ENCODE results near the gene ASIC4.

Gene ASIC4

DNA sequence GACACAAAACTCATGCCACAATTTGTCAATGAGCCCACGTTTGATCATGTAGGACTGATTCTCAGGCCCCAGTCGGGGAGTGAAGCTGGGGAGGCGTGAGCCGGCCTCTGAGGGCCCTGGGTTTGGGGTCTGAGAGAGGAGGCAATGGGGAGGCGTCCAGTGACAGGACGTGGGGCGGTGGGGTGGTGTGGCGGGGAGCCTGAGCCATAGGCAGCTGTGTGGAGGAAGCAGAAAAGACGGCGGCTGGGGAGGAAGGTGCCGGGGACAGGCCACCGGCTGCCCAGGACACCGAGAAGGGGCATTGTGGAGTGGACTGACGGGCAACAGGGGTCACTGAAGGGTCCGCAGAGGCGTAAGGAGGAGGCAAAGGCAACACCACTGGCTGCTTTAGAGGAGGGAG is 22.1 kb downstream of the ASIC4 start:
- no peak for DNase-seq (ENCODE audit: low spot score)

DNA sequence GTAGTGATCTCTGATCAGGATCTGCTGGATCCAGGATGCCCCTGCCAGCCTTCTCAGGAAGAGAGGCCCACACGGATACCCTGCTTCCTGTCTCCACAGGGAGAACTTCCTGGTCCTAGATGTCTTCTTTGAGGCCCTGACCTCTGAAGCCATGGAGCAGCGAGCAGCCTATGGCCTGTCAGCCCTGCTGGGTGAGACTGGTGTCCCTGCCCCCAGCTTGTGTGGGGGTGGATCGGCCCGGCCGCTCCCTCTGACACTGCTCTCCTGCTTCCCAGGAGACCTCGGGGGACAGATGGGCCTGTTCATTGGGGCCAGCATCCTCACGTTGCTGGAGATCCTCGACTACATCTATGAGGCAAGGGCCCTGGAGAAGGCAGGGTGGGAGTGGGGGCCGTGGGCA is 22.7 kb downstream of the ASIC4 start:
- no peak for DNase-seq (ENCODE audit: low spot score)

DNA sequence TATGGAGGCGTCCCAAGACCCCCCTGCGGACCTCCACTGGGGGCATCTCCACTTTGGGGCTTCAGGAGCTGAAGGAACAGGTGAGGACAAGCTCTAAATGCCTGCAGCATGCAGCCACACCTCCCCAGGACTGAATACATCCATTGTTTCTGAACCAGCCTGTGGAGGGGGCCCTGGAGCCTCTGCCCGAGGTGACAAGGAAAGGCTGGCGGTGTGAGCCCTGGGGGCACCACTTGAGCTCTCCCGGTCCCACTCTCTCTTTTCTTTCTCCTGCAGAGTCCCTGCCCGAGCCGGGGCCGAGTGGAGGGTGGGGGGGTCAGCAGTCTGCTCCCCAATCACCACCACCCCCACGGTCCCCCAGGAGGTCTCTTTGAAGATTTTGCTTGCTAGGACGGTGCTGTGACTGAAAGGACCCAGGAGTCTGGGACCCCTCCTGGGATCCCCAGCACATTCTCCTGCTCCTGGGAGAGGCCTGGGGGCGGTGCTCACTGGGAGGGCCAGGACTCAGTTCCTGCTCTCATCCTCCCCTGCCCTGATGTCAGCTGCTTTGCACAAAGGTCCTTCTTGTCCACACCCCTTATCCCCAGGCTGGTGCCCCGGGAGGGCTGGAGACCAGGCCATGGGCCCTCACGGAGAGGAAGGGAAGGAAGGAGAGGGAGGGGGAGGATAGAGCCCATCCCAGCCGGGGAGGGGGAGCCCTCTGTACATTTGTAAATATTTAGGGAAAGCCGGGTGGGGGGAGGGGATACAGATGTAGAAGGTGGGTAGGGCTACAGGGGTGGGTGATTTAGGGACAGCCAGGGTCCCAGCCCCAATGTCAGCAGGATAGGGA is 23.6 kb downstream of the ASIC4 start:
- no peak for DNase-seq (ENCODE audit: low spot score)

DNA sequence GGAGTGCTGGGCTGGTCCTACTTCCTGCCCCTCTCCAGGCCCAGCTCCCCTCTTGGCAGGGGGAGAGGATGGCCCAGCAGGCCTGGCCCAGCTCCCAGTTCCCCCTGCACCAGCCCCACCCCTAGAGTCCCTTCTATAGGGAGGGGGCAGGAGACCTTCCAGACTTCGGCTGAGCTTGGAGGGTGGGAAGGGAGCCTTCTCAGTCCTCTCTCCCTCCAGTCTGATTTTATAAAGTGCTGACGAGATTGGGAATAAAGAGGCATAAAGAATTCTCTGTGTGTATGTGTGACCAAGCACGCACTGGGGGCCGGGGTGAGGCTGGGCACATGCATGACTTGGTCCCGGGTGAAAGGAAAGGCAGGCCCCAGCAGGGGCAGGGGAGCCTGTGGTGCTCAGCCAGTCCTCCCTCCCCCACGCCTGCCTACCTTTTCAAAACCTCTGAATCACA is 24.2 kb downstream of the ASIC4 start:
- no peak for DNase-seq (ENCODE audit: low spot score)

DNA sequence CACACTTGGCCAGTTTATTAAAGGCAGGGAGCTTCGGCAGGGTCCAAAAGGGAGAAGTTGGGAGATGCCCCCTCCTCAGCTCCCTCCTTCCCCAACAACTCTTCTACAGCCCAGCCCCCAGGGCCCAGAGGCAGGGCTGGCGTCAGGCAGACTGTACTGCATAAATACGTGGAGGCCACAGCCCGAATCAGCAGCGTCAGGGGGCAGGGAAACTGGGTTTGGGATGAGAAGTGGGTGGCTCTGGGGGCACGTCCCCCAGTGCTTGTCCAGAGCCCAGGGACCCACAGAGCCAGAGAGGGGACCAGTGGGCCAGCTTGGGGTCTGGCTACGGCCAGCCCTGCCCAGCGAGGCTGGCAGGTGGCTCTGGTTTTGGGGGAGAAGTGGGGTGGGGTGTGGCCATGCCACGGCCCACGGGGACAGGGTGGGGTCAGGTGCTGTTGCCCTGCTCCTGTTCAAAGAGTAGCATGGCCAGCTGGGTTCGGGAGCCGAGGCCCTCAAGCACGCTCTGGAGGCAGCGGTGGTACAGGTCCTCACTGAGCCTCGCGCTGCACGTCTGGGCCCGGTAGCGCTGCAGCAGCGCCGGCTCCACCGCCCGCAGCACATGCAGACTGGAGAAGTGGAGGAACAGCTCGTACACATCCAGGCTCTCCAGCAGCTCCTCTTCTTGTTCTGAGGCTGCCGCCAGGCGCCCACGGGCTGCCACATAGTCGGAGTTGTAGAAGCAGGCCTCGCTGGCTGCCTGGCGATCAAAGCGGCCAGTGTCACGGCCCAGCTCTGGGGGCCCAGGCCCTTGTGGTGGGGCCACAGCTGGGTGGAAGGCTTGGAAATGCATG is 24.9 kb downstream of the ASIC4 start:
- no peak for DNase-seq (ENCODE audit: low spot score)

DNA sequence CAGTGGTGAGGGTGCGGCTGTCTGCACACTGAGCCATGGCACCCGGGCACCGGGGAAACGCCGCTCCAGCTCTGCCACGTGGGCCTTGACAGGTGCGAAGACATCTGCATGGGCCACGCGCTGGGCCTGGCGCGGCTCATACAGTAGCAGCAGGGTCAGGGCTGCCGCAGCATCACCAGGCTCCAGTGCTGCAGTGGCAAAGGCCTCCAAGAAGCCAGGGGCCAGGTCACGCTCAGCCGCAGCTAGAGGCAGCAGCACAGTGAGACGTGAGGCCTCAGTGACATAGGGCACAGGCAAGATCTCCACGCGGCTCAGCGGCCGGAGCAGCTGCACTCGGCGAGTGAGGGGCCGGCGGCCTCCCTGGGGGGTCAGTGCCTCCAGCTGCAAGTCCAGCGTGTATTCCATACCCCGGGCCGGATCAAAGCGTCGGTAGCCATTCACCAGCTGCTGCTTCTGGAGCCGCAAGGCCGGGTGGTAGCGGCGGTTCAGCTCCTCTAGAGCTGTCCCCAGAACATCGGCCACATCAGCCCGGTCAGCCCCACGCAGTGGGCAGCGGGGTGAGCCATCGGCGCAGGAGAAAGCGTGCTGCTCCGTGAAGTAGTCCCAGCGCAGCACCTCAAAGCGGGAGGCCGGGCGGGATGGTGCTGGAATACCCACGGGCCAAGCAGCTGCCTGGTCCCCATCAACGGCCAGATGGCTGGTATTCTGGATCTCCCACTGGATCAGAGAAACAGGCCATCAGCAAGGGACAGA is 25.8 kb downstream of the ASIC4 start:
- DNase-seq (ENCODE audit: low spot score) = no peak

DNA sequence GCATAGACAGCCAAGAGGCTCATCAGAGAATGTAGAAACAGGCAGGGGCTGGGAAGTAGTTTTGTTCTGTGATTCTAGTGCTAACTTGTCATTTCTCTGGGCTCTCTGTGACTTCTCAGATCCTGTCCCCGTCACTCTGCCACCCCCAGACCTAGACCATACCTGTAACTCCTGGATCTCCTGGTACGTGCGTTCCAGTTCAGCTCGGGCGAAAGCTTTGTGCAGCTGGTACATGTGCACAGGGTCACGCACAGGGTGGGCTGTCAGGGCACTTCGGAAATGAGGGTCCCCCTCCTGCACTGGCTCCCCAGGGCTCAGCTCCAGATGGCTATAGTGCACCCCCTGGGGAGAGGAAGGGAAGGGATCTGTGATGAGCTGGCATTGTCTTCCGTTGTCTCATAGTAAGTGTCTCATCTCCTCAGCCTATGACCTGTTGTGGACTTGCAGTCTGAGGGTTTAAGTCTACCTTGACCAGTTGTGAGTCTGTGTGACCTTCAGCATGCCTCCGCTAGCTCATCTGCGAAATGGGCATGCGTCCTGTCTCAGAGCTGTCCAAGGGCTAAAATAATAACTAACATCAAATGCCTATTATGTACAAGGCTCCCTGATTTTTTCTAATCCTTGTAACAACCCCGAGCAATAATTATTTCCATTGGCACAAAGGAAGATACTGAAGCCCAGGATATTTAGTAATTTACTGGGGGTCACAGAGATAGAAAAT is 26.7 kb downstream of the ASIC4 start:
- DNase-seq (ENCODE audit: low spot score) = no peak

DNA sequence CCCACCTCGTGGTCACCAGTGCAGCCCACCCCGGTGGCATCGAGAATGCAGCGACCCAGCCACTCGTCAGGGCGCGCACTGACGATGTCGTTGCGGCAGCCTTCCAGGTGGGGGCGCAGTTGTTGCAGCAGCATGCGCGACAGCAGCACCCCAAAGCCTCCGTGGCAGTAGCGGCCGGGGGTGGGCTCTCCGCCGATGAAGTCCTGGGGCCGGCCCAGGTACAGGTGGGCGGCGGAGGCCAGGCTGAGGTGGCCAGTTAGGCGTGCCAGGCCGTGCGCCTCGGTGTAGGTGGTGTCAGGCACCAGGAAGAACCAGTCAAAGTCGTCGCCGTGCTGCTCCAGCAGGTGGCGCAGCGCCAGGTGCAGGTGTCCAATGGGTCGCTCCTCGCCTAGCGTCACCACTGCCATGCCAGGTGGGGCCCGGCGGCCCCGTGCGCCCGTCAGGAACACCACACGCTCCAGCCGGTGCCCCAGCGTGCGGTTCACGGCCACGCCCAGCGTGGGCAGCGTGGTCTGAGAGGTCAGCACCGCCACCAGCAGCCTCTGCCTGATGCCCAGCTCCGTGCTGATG is 27.4 kb downstream of the ASIC4 start:
- DNase-seq (ENCODE audit: low spot score) = peak; percentile 78

DNA sequence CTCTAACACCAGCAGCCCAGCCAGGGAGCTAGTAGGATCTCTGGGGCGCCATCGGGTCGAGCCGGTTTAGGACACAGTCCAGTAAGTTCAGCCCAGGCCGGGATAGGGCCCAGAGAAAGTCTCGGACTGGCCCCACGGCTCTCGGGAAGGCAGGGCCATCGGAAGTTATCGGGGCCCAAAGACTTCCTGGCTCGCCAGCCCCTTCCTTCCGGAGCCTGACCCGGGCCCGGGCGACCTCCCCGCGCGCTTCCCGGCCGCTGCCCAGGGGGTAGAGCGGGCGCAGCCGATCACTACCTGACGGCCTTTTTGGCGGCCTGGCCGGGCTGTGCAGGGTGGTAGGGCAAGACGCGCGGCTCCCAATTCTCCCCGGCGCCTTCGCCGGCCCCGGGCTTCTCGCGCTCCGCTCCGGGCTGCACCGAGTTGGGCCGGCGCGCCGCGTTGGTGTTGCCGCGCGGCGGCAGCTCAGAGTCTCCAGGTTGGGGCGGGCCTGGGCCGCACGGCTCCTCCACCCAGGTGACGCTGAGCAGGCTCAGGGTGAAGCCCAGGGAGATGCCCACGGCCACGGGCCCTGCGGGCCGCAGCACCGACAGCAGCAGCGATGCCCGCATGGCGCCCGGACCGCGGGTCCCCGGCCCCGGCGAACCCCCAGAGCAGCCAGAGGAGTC is 28.8 kb downstream of the ASIC4 start:
- peak; percentile 39 for DNase-seq (ENCODE audit: low spot score)

DNA sequence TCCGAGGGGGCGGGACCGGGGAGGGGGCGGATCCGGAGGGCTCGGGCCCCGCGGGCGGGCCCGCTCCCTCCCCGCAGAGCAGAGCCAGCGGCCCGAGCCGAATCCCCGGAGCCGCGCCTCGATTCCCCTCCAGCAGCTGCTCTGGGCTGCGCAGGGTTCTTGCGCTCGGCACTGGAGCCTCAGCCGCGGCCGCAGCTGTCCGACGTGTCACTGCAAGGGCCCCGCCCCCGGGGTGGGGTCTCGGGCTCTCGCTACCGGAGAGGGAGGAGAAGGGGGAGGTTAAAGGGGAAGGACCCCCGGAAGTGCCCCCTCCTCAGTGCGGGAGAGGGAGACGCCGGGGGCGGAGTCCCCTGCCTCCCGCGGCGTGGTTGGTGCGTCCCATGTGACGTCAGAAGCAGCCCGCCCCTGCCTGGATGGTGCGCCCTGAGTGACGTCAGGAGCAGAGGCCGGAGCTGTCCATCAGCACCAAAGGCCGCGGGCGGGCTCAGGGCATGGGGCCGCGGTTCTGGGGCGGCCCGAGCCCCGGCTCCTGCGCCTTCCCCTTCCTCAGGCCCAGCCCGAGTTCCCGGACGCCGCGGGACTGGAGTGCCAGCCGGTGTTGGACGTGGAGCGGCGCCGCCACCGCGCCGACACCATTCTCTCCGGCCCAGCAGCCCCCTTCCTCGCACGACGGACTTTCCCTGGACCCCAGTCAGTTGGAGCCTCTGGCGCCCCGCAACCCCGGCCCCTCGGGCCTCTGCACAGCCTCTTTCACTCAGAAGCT is 29.5 kb downstream of the ASIC4 start, which contains the start of the genes CHPF and TMEM198:
CHPF (minus strand) TSS at position 214 of the 763 bp plus-strand sequence. CDS start 271 bp downstream, outside the sequence.
TMEM198 (plus strand) TSS at position 433 of the 763 bp plus-strand sequence. CDS start 700 bp downstream, outside the sequence.
- DNase-seq (ENCODE audit: low spot score) = peak; percentile 99

DNA sequence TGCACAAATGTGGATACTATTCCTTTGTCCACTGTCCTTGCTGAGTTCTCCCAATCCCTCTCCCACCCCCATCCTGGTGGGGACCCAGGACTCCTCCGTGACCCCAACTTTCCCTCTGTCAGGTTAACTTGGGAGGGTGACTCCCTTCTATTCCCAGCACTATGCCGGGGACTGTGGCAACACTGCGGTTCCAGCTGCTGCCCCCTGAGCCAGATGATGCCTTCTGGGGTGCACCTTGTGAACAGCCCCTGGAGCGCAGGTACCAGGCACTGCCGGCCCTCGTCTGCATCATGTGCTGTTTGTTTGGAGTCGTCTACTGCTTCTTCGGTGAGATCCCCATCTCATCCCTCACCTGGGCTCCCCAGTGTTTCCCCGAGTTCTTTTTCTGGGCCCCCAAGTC is 30.3 kb downstream of the ASIC4 start:
- no peak for DNase-seq (ENCODE audit: low spot score)

DNA sequence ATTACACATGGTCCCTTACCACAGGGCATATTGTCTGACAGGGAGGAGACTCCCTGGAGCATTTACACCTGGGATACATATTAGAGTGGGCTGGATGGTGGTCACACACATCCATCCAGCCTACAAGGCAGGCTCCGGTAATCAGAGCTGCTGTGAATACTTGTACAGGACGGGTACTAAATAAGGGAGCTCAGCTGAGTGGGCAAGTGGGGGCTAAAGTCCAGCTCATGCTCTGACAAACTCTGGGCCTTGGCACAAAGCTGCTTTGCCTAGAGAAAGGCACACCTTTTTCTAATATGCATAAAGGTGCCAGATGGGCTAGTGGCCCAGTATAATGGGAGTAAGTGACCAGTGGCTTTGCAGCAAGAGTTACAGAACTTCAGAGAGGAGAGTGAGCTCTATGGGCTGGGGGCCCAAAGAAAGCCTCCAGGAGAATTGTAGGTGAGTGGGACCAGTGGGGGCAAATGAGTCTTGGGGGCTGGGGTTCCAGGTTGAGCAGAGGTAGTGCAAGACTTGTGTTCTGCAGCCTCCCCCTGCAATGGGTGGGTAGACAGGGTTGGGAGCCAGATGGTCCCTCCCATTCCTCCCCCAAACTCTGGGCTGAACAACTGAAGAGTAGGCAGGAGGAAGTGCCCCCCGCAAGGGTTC is 31.1 kb downstream of the ASIC4 start:
- no peak for DNase-seq (ENCODE audit: low spot score)

DNA sequence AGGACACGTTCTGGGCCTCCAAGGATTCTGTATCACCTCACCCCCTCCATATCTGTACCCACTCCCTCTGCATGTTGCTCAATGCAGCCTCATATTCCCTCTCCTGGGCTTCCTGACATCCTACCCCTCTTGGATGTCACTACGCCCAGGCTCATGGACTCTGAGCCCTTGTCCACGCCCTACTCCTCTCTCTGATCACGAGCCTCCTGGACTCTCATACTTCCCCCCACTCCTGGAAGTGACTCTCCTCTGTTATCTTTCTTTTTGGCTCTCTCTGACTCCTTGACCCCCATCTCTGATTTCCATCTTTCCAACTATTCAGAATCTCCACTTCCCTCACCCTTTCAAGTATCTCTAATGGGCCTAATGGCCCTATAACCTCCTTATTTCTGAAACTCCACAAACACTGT is 31.7 kb downstream of the ASIC4 start:
- DNase-seq (ENCODE audit: low spot score) = no peak

DNA sequence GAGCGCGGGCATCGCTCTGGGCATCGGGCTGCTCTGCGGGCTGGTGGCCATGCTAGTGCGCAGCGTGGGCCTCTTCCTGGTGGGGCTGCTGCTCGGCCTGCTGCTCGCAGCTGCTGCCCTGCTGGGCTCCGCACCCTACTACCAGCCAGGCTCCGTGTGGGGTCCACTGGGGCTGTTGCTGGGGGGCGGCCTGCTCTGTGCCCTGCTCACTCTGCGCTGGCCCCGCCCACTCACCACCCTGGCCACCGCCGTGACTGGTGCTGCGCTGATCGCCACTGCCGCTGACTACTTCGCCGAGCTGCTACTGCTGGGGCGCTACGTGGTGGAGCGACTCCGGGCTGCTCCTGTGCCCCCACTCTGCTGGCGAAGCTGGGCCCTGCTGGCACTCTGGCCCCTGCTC is 33.3 kb downstream of the ASIC4 start:
- no peak for DNase-seq (ENCODE audit: low spot score)

DNA sequence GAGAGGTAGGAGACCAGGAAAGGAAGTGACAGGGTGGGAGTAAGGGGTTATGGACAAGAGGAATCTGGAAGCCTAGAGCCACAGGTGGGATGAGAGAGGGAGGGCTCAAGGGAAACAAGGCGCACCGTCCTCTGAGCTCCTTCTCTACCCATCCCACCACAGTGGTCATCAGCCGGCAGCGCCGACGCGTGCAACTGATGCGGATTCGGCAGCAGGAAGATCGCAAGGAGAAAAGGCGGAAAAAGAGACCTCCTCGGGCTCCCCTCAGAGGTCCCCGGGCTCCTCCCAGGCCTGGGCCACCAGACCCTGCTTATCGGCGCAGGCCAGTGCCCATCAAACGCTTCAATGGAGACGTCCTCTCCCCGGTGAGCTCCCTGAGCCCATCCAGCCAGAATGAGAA is 34.7 kb downstream of the ASIC4 start:
- no peak for DNase-seq (ENCODE audit: low spot score)

DNA sequence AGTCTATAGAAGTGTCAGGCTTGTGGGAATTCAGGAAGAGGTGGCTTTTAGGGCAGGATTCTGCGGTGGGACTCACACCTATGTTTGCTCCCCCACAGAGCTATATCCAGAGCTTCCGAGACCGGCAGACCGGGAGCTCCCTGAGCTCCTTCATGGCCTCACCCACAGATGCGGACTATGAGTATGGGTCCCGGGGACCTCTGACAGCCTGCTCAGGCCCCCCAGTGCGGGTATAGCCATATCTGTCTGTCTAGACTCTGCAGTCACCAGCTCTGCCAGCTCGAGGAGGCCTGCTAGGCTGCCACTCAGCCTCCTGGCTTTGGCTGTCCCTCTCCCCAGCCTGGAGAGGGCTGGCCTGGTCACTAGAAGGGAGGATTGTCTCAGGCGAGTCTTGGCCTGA is 35.3 kb downstream of the ASIC4 start:
- DNase-seq (ENCODE audit: low spot score) = no peak

DNA sequence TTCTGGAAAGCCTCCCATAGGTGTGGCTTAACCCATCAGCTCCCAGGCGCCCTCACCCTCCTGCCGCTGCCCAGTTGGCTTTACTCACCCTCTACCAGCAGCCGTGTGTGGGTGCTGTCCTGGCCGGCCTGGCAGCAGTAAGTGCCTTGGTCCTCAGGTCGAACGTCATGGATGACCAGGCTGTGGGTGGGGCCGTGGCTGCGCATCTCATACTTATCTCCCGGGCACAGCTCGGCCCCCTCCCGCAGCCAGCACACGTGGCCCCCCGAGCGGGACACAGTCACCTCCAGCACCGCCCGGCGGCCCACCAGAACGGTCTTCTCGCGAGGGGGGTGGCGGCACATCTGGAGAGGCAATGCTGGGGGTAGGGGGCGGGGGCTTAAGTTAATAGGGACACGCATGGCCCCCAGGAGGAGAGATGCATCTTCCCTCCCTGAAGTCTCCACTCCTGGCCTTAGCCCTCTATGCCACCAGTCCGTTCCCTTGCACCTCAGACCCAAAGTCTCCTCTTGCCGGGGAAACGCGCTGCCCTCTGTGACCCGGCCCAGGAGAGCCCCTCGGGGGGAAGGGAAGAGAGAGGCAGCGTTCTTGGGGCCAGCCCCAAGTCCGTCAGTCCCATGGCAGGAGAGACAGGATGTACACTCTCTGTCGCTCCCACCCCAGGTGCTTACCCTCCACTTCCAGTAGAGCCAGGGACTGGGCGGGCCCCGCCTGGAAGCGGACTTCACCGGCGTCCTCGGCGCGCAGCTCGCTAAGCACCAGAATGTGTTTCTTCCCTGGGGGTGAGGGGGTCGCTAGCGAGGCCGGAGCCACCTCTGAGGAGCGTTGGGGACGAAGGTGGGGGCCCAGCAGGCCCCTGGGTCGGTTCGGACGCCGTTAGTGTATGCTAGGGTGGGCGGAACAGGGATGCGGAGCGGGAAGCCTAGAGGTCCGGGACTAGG is 37.4 kb downstream of the ASIC4 start:
- no peak for DNase-seq (ENCODE audit: low spot score)

Measured in Ammon's horn (tissue), 1 donor.